HUES6 (cell line): ENCODE measurements around the gene PLXDC1.

Source experiments
- H3K27ac ChIP-seq: 2 replicates; pipeline ENCODE4 v1.7.0; 2013; ENCODE audit warnings: low read depth, mild to moderate bottlenecking, low read length, inconsistent platforms
- H3K27me3 ChIP-seq: 2 replicates; pipeline ENCODE4 v1.6.1; 2013; ENCODE audit warnings: low read length; ENCODE audit not compliant: control insufficient read depth, insufficient read depth
- H3K36me3 ChIP-seq: 2 replicates; pipeline ENCODE4 v1.6.1; 2013; ENCODE audit warnings: low read length; ENCODE audit not compliant: control insufficient read depth, insufficient read depth
- H3K4me1 ChIP-seq: 2 replicates; pipeline ENCODE4 v1.6.1; 2013; ENCODE audit warnings: low read length; ENCODE audit not compliant: control insufficient read depth, insufficient read depth
- H3K4me3 ChIP-seq: 2 replicates; pipeline ENCODE4 v1.5.1; 2013; ENCODE audit warnings: low read depth, low read length
- H3K9ac ChIP-seq: one replicate; pipeline ENCODE4 v1.6.1; 2013; ENCODE audit warnings: mild to moderate bottlenecking, low read length
- H3K9me3 ChIP-seq: 2 replicates; pipeline ENCODE4 v1.6.1; 2013; ENCODE audit warnings: low read depth, low read length; ENCODE audit not compliant: control insufficient read depth, insufficient read depth

Gene PLXDC1

DNA sequence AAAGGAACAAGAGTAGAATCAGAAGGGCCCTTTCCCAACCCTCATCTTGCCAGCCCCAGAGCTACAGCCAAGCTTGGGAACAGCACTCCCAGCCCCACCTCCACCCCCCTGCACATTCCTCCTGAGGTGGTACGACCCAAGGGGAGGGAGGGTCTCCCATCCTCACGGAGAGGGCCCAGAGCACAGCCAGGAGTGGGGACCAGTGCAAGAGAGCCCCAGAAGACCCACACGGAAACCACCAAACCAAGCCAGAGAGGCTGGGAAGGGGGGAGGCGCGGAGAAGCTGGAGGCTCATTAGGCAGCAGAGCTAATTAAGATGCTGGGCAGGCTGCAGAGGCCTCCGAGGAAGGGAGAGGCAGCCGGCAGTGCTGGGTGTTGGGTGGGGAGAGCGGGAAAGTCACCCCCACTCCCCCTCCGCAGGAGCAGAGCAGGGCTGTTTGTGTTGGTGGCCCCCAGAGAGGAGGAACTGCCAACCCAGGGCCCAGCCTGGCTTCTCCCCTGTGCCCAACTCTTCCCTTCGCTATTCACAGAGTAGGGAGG, 43.6 kb upstream of the PLXDC1 start:
- peaks cover 29% of the 10 kb centered on the region for H3K4me1 ChIP-seq
- peak overlapping the region; percentile 49 for H3K9ac ChIP-seq
- peak overlapping the region; percentile 66 for H3K4me3 ChIP-seq

GRCh38 chr17:39194089-39194984, 42.9 kb upstream of the PLXDC1 start:
- peaks cover 29% of the 10 kb centered on the region for H3K4me1 ChIP-seq
- peak overlapping the region; percentile 66 for H3K4me3 ChIP-seq

More for the DNA sequence above, 43.6 kb upstream of the PLXDC1 start:
- peaks cover 29% of the 10 kb centered on the region for H3K36me3 ChIP-seq
- no peak overlapping the region for H3K27ac ChIP-seq
- H3K9me3 ChIP-seq, result no peaks in the 10 kb centered on the region
- H3K27me3 ChIP-seq, result no peaks in the 10 kb centered on the region

DNA sequence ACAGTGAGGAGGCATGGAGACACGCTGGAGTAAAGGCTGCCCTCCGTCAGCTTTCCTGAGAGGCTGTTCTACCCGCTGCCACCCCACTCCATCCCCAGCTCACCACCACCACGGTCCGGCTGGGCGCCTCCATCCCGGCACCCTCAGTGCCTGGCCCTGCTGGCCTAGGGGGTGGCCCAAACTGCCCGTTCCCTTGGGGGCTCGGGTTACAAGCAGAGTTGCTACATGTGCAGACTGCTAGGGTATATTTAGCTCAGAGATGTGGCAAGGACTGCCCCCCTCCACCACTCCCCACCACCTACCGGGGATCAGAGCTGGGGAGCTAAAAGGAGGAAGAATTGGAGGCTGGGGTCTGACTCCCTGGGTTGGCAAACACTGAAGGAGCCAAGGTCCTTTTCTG, 41.9 kb upstream of the PLXDC1 start:
- H3K4me3 ChIP-seq, result no peak overlapping the region
- peaks cover 32% of the 10 kb centered on the region for H3K36me3 ChIP-seq
- H3K27me3 ChIP-seq, result no peaks in the 10 kb centered on the region
- no peak overlapping the region for H3K27ac ChIP-seq
- H3K4me1 ChIP-seq, result peaks cover 29% of the 10 kb centered on the region
- H3K9me3 ChIP-seq, result no peaks in the 10 kb centered on the region
- H3K9ac ChIP-seq, result no peak overlapping the region

More at GRCh38 chr17:39194089-39194984, 42.9 kb upstream of the PLXDC1 start:
- Histone ChIP-seq H3K9ac (peak overlapping the region; percentile 49), H3K27me3 (no peaks in the 10 kb centered on the region), H3K36me3 (peaks cover 29% of the 10 kb centered on the region), H3K9me3 (no peaks in the 10 kb centered on the region), H3K27ac (no peak overlapping the region)

DNA sequence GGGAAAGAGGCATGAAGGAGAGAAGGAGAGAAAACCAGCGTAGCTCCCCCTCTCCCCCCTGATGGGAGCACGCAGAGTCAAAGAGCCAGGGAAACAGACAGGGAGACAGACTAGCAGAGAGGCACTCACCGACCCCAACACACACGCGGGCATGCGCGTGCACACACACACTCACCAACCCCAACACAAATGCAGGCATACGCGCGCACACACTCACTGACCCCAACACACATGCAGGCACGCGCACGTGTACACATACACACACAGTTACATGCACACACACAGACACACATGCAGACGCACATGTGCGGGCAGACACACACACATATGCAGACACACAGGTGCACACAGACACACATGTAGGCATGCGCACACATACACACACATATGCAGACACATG, 41.5 kb upstream of the PLXDC1 start:
- Histone ChIP-seq H3K9me3 (no peaks in the 10 kb centered on the region), H3K27me3 (no peaks in the 10 kb centered on the region), H3K4me1 (peaks cover 24% of the 10 kb centered on the region), H3K27ac (no peak overlapping the region), H3K9ac (no peak overlapping the region), H3K36me3 (peaks cover 33% of the 10 kb centered on the region), H3K4me3 (no peak overlapping the region)

GRCh38 chr17:39191750-39192510, 40.5 kb upstream of the PLXDC1 start:
- peak overlapping the region; percentile 13 for H3K9ac ChIP-seq
- no peaks in the 10 kb centered on the region for H3K27me3 ChIP-seq
- H3K36me3 ChIP-seq, result peaks cover 40% of the 10 kb centered on the region
- no peaks in the 10 kb centered on the region for H3K9me3 ChIP-seq
- H3K4me3 ChIP-seq, result no peak overlapping the region
- no peak overlapping the region for H3K27ac ChIP-seq
- H3K4me1 ChIP-seq, result peaks cover 23% of the 10 kb centered on the region

GRCh38 chr17:39187152-39187830, 35.9 kb upstream of the PLXDC1 start:
- Histone ChIP-seq H3K4me1 (no peaks in the 10 kb centered on the region), H3K4me3 (no peak overlapping the region), H3K36me3 (peaks cover 65% of the 10 kb centered on the region), H3K9me3 (no peaks in the 10 kb centered on the region), H3K27me3 (no peaks in the 10 kb centered on the region), H3K27ac (no peak overlapping the region), H3K9ac (no peak overlapping the region)

GRCh38 chr17:39186481-39187002, 35.1 kb upstream of the PLXDC1 start:
- Histone ChIP-seq H3K9ac (no peak overlapping the region), H3K4me1 (no peaks in the 10 kb centered on the region), H3K36me3 (peaks cover 58% of the 10 kb centered on the region), H3K27me3 (no peaks in the 10 kb centered on the region), H3K4me3 (no peak overlapping the region), H3K27ac (no peak overlapping the region), H3K9me3 (no peaks in the 10 kb centered on the region)

GRCh38 chr17:39183720-39184119, 32.3 kb upstream of the PLXDC1 start:
- H3K36me3 ChIP-seq, result peaks cover 52% of the 10 kb centered on the region
- no peak overlapping the region for H3K9ac ChIP-seq
- H3K4me1 ChIP-seq, result no peaks in the 10 kb centered on the region
- no peak overlapping the region for H3K4me3 ChIP-seq
- no peak overlapping the region for H3K27ac ChIP-seq
- no peaks in the 10 kb centered on the region for H3K27me3 ChIP-seq
- H3K9me3 ChIP-seq, result no peaks in the 10 kb centered on the region

GRCh38 chr17:39183045-39183444, 31.6 kb upstream of the PLXDC1 start:
- peaks cover 48% of the 10 kb centered on the region for H3K36me3 ChIP-seq
- H3K4me3 ChIP-seq, result no peak overlapping the region
- H3K27me3 ChIP-seq, result no peaks in the 10 kb centered on the region
- H3K9ac ChIP-seq, result no peak overlapping the region
- no peaks in the 10 kb centered on the region for H3K4me1 ChIP-seq
- no peaks in the 10 kb centered on the region for H3K9me3 ChIP-seq
- H3K27ac ChIP-seq, result no peak overlapping the region

DNA sequence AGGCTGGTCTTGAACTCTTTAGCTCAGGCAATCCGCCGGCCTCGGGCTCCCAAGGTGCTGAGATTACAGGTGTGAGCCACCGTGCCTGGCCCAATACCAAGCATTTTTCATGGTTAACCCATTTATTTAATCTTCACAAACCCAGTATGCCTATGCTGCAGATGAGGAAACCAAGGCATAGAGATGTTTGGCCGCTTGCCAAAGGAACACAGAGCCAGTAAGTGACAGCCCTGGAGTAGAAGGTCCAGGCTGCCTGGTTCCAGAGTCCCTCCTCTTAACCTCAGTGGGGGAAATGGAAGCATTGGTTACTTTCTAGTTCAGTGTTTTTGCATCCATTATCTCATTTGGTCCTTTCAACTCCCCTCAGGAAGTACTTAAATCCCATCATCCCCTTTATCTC, 29.9 kb upstream of the PLXDC1 start:
- no peaks in the 10 kb centered on the region for H3K9me3 ChIP-seq
- H3K27me3 ChIP-seq, result no peaks in the 10 kb centered on the region
- H3K4me3 ChIP-seq, result no peak overlapping the region
- 0 out of 2 replicates have a peak, but pooled peaks cover 3% of the 10 kb centered on the region for H3K4me1 ChIP-seq
- no peak overlapping the region for H3K27ac ChIP-seq
- peaks cover 38% of the 10 kb centered on the region for H3K36me3 ChIP-seq
- H3K9ac ChIP-seq, result no peak overlapping the region
